Motor neuron (in vitro differentiated cells): ENCODE measurements around the gene IGLON5. TPM values are rescaled to one million over a fixed set of nuclear protein-coding genes. Genes with fewer than 3 reads are reported as not detected.
A peak's percentile ranks its signal among the peaks of the same experiment; 100 is the strongest.

ENCODE experiments used
- ATAC-seq, 8 experiments: fragments of 200-7000 bp; cut with Tn5 transposase; replicated peaks in 6 of 8; 2 replicates each; pipeline ENCODE4 v1.8.0; 2021; ENCODE audit warnings: mild to moderate bottlenecking in 8 of 8, moderate library complexity in 8 of 8
- H3K27ac ChIP-seq, 2 donors: fragments of 250-450 bp; sonication (Bioruptor Pico); 2 replicates each; pipeline ENCODE4 v1.9.0; 2021; ENCODE audit warnings: antibody characterized with exemption in 2 of 2, mild to moderate bottlenecking in 2 of 2, moderate library complexity in 1 of 2
- H3K4me1 ChIP-seq, 2 donors: fragments of 250-450 bp; sonication (Bioruptor Pico); replicated peaks in 1 of 2; 2 replicates each; pipeline ENCODE4 v1.6.1; 2021; ENCODE audit warnings: antibody characterized with exemption in 2 of 2, mild to moderate bottlenecking in 2 of 2, moderate library complexity in 1 of 2
- H3K4me3 ChIP-seq, 5 donors: fragments of 250-450 bp; sonication (Bioruptor Pico); 2 replicates each; pipeline ENCODE4 v1.9.0; 2021; ENCODE audit warnings: antibody characterized with exemption in 5 of 5, mild to moderate bottlenecking in 5 of 5, moderate library complexity in 4 of 5
- WGBS, 10 experiments: fragments of 450-650 bp; shearing (Covaris generic); methylation state at CpG; one replicate each; pipeline ENCODE4 v1.0.0; 2022; 5-methylcytosine and 5-hydroxymethylcytosine counted together
- in situ Hi-C, 9 experiments: fragments of 400-800 bp; cut with MboI; loops; one replicate each; pipeline ENCODE4 v1.15.0; 2021; ENCODE audit warnings: low sequenced_read_pairs in 9 of 9, low pct_unique_long_range_greater_than_20kb in 2 of 9; ENCODE audit not compliant: unreplicated experiment in 9 of 9
- total RNA-seq, 8 experiments: library from RNA; unstranded; fragments of 300-600 nt; gene quantifications; 2 replicates each; pipeline versions ENCODE4 v1.2.3 to v1.2.4, GENCODE V29; 2022

Gene IGLON5
- total RNA-seq, 8 experiments from 2014 or later = 0.20 to 13.0 (median 5.7) TPM

- Histone ChIP-seq H3K27ac (peak overlapping the region; percentile 19 to 73), H3K4me1 (peaks cover 35 to 36% of the 10 kb centered on the region in 2 donors), H3K4me3 (no peak overlapping the region)
- 33 to 60% (median 48%) methylated on average over 1 to 6 of the region's 14 CpGs; no CpG with 5 or more reads in 6 of the 10 experiments for WGBS, 10 experiments
- in situ Hi-C loops = no loop called here
- ATAC-seq = peak in 5 of 8 experiments; percentile 74 to 84 (median 80)
Measured at GRCh38 chr19:51319649-51320279, 8.3 kb downstream of the IGLON5 start.

DNA sequence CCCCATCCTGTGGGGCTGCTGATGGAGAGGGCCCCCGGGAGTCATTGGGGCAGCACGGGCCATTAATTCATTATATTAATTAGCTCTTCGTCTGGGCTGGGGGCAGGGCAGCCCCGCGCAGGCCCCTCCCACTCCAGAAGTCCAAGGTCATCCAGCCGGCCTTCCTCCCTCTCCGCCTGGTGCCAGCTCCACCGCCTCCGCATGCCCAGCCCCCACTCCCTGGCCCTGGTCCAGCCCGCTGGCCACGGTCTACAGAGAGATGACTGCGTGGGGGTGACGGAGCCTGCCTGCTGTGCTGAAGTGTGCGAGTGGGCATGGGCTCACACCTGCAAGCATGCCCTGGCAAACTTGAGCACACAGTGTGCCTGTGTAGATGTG, 8.8 kb downstream of the IGLON5 start:
- WGBS, 10 experiments = 6 to 58% (median 20%) methylated on average over 3 to 4 of the region's 14 CpGs; no CpG with 5 or more reads in 7 of the 10 experiments
- in situ Hi-C loops = no loop called here
- no peak overlapping the region for H3K4me3 ChIP-seq
- H3K27ac ChIP-seq = peak overlapping the region; percentile 50 to 73
- peak in 5 of 8 experiments; percentile 71 to 81 (median 74) for ATAC-seq
- peaks cover 35 to 36% of the 10 kb centered on the region in 2 donors for H3K4me1 ChIP-seq

DNA sequence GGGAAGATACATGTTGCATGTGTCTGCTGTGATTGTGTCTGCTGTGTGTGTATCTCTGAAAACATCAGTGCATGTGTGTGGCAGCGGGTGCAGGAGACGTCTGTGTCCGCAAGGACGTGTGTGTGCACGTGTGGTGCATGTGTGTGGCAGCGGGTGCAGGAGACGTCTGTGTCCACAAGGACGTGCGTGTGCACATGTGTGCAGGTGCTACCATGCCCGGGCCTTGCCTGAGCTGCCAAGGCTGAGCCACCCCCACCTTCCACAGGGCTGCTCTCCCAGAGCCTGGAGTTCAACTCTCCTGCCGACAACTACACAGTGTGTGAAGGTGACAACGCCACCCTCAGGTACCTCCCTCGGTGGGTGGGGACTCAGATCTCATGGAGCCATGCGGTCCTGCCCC, 10.4 kb downstream of the IGLON5 start:
- no peak overlapping the region for H3K4me3 ChIP-seq
- H3K4me1 ChIP-seq = peaks cover 35 to 36% of the 10 kb centered on the region in 2 donors
- H3K27ac ChIP-seq = no peak overlapping the region
- 8 to 89% (median 62%) methylated on average over 2 to 10 of the region's 14 CpGs; no CpG with 5 or more reads in 4 of the 10 experiments for WGBS, 10 experiments
- in situ Hi-C loops = no loop called here
- ATAC-seq = no peak

- ATAC-seq = peak in 4 of 8 experiments; percentile 1 to 19 (median 12)
- no peak overlapping the region for H3K4me3 ChIP-seq
- peaks cover 40% of the 10 kb centered on the region in 2 donors for H3K4me1 ChIP-seq
- 20 to 100% (median 44%) methylated on average over 1 to 3 of the region's 29 CpGs; no CpG with 5 or more reads in 4 of the 10 experiments for WGBS, 10 experiments
- in situ Hi-C loops = no loop called here
- peak overlapping the region; percentile 34 to 52 for H3K27ac ChIP-seq
Measured at GRCh38 chr19:51323481-51324166, 12.2 kb downstream of the IGLON5 start.

- Histone ChIP-seq H3K4me1 (peaks cover 36 to 38% of the 10 kb centered on the region in 2 donors), H3K27ac (peak overlapping the region in 1 of 2 donors; percentile 34), H3K4me3 (no peak overlapping the region)
- in situ Hi-C loops = no loop called here
- WGBS, 10 experiments = 20 to 100% (median 93%) methylated on average over 1 to 5 of the region's 6 CpGs; no CpG with 5 or more reads in 5 of the 10 experiments
- ATAC-seq = no peak
Measured at GRCh38 chr19:51324167-51324481, 12.7 kb downstream of the IGLON5 start.

GRCh38 chr19:51325161-51325976, 13.9 kb downstream of the IGLON5 start:
- 93% methylated on average over 3 of the region's 26 CpGs; no CpG with 5 or more reads in 9 of the 10 experiments for WGBS, 10 experiments
- ATAC-seq = no peak
- H3K4me1 ChIP-seq = peaks cover 24 to 25% of the 10 kb centered on the region in 2 donors
- H3K4me3 ChIP-seq = no peak overlapping the region
- no peak overlapping the region for H3K27ac ChIP-seq
- in situ Hi-C loops = no loop called here

GRCh38 chr19:51326216-51327065, 15.0 kb downstream of the IGLON5 start:
- Histone ChIP-seq H3K4me3 (no peak overlapping the region), H3K27ac (no peak overlapping the region), H3K4me1 (peaks cover 20% of the 10 kb centered on the region in 2 donors)
- in situ Hi-C loops = no loop called here
- no peak for ATAC-seq
- 80% methylated on average over 1 of the region's 36 CpGs; no CpG with 5 or more reads in 8 of the 10 experiments for WGBS, 10 experiments

GRCh38 chr19:51327066-51328001, 15.9 kb downstream of the IGLON5 start:
- H3K27ac ChIP-seq = no peak overlapping the region
- H3K4me3 ChIP-seq = peak overlapping the region; percentile 17 to 42 (median 28)
- WGBS, 10 experiments = 0% methylated on average over 1 to 2 of the region's 75 CpGs; no CpG with 5 or more reads in 7 of the 10 experiments
- peaks cover 20% of the 10 kb centered on the region in 2 donors for H3K4me1 ChIP-seq
- peak; percentile 71 to 94 (median 75) for ATAC-seq
- in situ Hi-C loops = no loop called here

- in situ Hi-C loops = no loop called here
- Histone ChIP-seq H3K4me3 (no peak overlapping the region), H3K27ac (no peak overlapping the region), H3K4me1 (peaks cover 6 to 7% of the 10 kb centered on the region in 2 donors)
- 86 to 100% (median 100%) methylated on average over 1 to 2 of the region's 5 CpGs; no CpG with 5 or more reads in 6 of the 10 experiments for WGBS, 10 experiments
- ATAC-seq = no peak
Measured at GRCh38 chr19:51329411-51329810, 18.0 kb downstream of the IGLON5 start.

DNA sequence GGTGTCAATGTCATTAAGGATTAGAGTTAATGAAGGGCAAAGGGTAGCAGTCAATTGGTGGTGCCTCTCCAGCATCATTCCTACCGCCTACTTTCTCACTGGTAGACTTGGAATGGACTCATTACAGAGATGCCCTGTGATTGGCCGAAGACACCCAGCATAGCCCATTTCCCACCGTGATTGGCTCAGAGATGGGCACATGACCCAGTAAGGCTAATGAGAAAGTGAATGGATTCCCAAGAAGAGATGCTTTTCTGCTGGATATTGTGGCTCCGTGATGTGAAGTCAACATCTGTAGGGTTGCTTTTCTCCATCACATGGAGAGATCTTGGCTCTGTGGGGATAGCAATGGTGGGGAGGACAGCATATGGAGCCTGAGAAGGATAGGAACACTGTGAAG, 18.9 kb downstream of the IGLON5 start:
- no peak for ATAC-seq
- Histone ChIP-seq H3K4me3 (no peak overlapping the region), H3K27ac (no peak overlapping the region), H3K4me1 (peaks cover 4 to 5% of the 10 kb centered on the region in 2 donors)
- 85 to 100% (median 100%) methylated on average over 1 to 4 of the region's 4 CpGs; no CpG with 5 or more reads in 3 of the 10 experiments for WGBS, 10 experiments
- in situ Hi-C loops = no loop called here

- WGBS, 10 experiments = 25 to 80% (median 58%) methylated on average over 1 to 3 of the region's 3 CpGs; no CpG with 5 or more reads in 4 of the 10 experiments
- ATAC-seq = no peak
- no peak overlapping the region for H3K27ac ChIP-seq
- H3K4me1 ChIP-seq = peaks cover 4 to 5% of the 10 kb centered on the region in 2 donors
- in situ Hi-C loops = no loop called here
- H3K4me3 ChIP-seq = no peak overlapping the region
Measured at GRCh38 chr19:51331193-51331592, 19.7 kb downstream of the IGLON5 start.
